Esophagus (tissue), 2 donors: ENCODE measurements around the gene SCARF2. TPM values are rescaled to one million over a fixed set of nuclear protein-coding genes. Genes with fewer than 3 reads are reported as not detected.
"Not testable (repeated sequence)": the region's sequence is repeated elsewhere in the genome, so short reads cannot be mapped to it uniquely, and the experiment has no call there.

Source experiments
- H3K27ac ChIP-seq, 2 donors: one replicate each; pipeline ENCODE4 v1.5.1; 2013; ENCODE audit warnings: low read depth in 2 of 2, mild to moderate bottlenecking in 2 of 2, inconsistent platforms in 1 of 2, low read length in 1 of 2, moderate library complexity in 1 of 2
- H3K27me3 ChIP-seq, 2 donors: one replicate each; pipeline ENCODE4 v1.6.1; 2013; ENCODE audit warnings: low read length in 2 of 2, control low read depth in 1 of 2, mild to moderate bottlenecking in 1 of 2; ENCODE audit not compliant: insufficient read depth in 2 of 2, control insufficient read depth in 1 of 2
- H3K36me3 ChIP-seq, 2 donors: one replicate each; pipeline ENCODE4 v1.6.1; 2013; ENCODE audit warnings: low read length in 1 of 2; ENCODE audit not compliant: control insufficient read depth in 2 of 2, insufficient read depth in 2 of 2
- H3K4me1 ChIP-seq, 2 donors: one replicate each; pipeline ENCODE4 v1.6.1; 2013; ENCODE audit warnings: low read length in 1 of 2; ENCODE audit not compliant: control insufficient read depth in 2 of 2, insufficient read depth in 2 of 2
- H3K4me3 ChIP-seq, 2 donors: one replicate each; pipeline ENCODE4 v1.5.1; 2013; ENCODE audit warnings: low read length in 2 of 2, mild to moderate bottlenecking in 2 of 2, low read depth in 1 of 2, moderate library complexity in 1 of 2
- H3K9me3 ChIP-seq, 2 donors: one replicate each; pipeline ENCODE4 v1.6.1; 2013; ENCODE audit warnings: mild to moderate bottlenecking in 2 of 2, low read depth in 1 of 2, low read length in 1 of 2, moderate library complexity in 1 of 2; ENCODE audit not compliant: control insufficient read depth in 2 of 2, insufficient read depth in 1 of 2
- WGBS, 2 donors: extraction: QIAGEN DNeasy Blood & Tissue Kit; methylation state at CpG; one replicate each; pipeline ENCODE4 v1.1.7; 2013; 5-methylcytosine and 5-hydroxymethylcytosine counted together
- polyA plus RNA-seq, 2 donors: library from polyadenylated mRNA; stranded (reverse); fragments of 200-250 nt; gene quantifications; one replicate each; pipeline ENCODE4 v1.2.3, GENCODE V29; 2013
- donor health status: healthy with polysubstance abuse.
- donor health status: Bipolar disorder and iron deficiency.

SCARF2 gene
- polyA plus RNA-seq, 2 donors, result 0.57 to 1.0 TPM

GRCh38 chr22:20390394-20390907, 47.2 kb downstream of the SCARF2 start:
- Histone ChIP-seq H3K4me3 (no peak overlapping the region), H3K27me3 (no peaks in the 10 kb centered on the region), H3K9me3 (no peaks in the 10 kb centered on the region), H3K27ac (no peak overlapping the region), H3K36me3 (no peaks in the 10 kb centered on the region), H3K4me1 (peaks cover 0 to 11% of the 10 kb centered on the region in 2 donors)
- 87 to 89% methylated on average over 5 of the region's 5 CpGs for WGBS, 2 donors

DNA sequence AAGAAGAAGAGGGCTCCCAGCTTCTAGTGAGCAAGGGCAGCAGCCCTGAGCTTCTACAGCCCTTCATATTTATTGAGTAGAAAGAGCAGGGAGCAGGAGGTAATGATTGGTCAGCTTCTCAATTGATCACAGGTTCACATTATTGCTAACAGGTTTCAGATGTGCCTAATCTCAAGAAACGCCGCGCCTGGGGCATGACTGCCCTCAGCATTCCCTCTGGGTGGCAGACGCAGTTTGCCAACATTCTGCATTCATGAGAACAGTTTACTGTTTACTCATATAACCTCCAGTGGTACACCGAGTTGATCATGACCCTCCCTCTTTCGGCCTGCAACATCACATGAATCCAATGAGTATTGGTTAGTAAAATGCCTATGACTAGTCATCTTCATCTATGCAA, 48.3 kb downstream of the SCARF2 start:
- 92 to 98% methylated on average over 6 of the region's 6 CpGs for WGBS, 2 donors
- no peaks in the 10 kb centered on the region for H3K9me3 ChIP-seq
- no peaks in the 10 kb centered on the region for H3K36me3 ChIP-seq
- H3K27ac ChIP-seq, result no peak overlapping the region
- H3K27me3 ChIP-seq, result no peaks in the 10 kb centered on the region
- no peak overlapping the region for H3K4me3 ChIP-seq
- peaks cover 0 to 5% of the 10 kb centered on the region in 2 donors for H3K4me1 ChIP-seq

GRCh38 chr22:20388200-20388599, 49.4 kb downstream of the SCARF2 start:
- no peaks in the 10 kb centered on the region for H3K9me3 ChIP-seq
- no peak overlapping the region for H3K27ac ChIP-seq
- no peaks in the 10 kb centered on the region for H3K4me1 ChIP-seq

DNA sequence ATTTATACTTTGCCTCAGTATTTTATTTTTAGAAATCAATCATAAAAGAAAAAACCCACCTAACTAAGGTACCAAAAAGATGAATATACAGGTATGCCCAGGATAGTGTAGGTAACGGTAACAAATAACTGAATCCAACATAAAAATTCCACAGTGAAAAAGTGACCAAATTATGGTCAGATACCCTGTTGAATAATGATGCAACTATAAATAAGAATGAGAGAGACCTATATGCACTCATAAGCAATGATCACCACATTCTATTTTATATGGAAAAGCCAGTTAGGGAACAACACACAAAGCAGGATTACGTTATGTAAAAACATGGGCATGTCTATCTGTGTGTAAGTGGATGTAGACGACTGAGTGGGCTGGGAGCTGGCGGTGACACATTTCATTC, 50.7 kb downstream of the SCARF2 start:
- H3K9me3 ChIP-seq, result no peaks in the 10 kb centered on the region
- no peak overlapping the region for H3K4me3 ChIP-seq
- no peak overlapping the region for H3K27ac ChIP-seq
- no peaks in the 10 kb centered on the region for H3K36me3 ChIP-seq
- WGBS, 2 donors, result 84 to 91% methylated on average over 4 of the region's 4 CpGs
- H3K27me3 ChIP-seq, result no peaks in the 10 kb centered on the region
- no peaks in the 10 kb centered on the region for H3K4me1 ChIP-seq

More at GRCh38 chr22:20388200-20388599, 49.4 kb downstream of the SCARF2 start:
- Histone ChIP-seq H3K4me3 (no peak overlapping the region), H3K36me3 (no peaks in the 10 kb centered on the region), H3K27me3 (no peaks in the 10 kb centered on the region)

DNA sequence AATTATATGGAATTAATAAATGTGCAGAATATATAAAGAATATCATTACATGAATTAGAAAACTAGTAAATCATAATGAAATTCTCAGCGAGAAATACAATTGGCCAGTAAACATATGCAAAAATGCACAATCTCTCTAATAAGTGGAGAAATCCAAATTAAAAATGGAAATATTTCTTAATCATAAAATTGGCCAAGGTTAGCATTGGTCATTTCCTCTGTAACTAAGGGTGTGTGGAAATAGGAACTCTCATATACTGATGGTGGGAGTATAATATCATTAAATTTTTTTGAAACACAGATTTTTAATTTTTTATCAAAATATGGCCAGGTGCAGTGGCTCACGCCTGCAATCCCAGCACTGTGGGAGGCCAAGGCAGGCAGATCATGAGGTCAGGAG, 51.3 kb downstream of the SCARF2 start:
- H3K4me1 ChIP-seq, result no peaks in the 10 kb centered on the region
- WGBS, 2 donors, result 89 to 93% methylated on average over 2 of the region's 2 CpGs
- no peak overlapping the region for H3K4me3 ChIP-seq
- no peaks in the 10 kb centered on the region for H3K36me3 ChIP-seq
- H3K27me3 ChIP-seq, result no peaks in the 10 kb centered on the region
- H3K27ac ChIP-seq, result no peak overlapping the region
- H3K9me3 ChIP-seq, result no peaks in the 10 kb centered on the region

- no peak overlapping the region for H3K27ac ChIP-seq
- no peaks in the 10 kb centered on the region for H3K27me3 ChIP-seq
- H3K4me1 ChIP-seq, result no peaks in the 10 kb centered on the region
- WGBS, 2 donors, result 87 to 88% methylated on average over 6 of the region's 6 CpGs
- no peak overlapping the region for H3K4me3 ChIP-seq
- H3K9me3 ChIP-seq, result no peaks in the 10 kb centered on the region
- no peaks in the 10 kb centered on the region for H3K36me3 ChIP-seq
Observed at GRCh38 chr22:20384865-20385264, 52.8 kb downstream of the SCARF2 start.

DNA sequence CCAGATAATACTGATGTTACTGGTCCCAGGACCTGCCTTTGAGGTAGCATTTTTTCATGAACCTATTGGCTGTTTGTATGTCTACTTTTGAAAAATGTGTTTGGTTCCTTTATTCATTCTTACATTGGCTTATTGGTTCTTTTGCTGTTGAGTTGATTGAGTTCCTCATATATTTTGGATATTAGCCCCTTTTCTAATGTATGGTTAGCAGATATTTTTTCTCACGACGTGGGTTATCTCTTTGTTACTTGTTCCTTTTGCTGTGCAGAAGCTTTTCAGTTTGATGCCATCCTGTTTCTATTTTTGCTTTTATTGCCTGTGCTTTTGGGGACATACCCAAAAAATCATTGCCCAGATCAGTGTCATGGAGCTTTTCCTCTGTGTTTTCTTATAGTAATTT, 53.5 kb downstream of the SCARF2 start:
- Histone ChIP-seq H3K27me3 (no peaks in the 10 kb centered on the region), H3K4me1 (no peaks in the 10 kb centered on the region), H3K9me3 (no peaks in the 10 kb centered on the region), H3K4me3 (no peak overlapping the region), H3K27ac (no peak overlapping the region), H3K36me3 (no peaks in the 10 kb centered on the region)
- WGBS, 2 donors, result 72 to 93% methylated on average over 2 of the region's 2 CpGs

DNA sequence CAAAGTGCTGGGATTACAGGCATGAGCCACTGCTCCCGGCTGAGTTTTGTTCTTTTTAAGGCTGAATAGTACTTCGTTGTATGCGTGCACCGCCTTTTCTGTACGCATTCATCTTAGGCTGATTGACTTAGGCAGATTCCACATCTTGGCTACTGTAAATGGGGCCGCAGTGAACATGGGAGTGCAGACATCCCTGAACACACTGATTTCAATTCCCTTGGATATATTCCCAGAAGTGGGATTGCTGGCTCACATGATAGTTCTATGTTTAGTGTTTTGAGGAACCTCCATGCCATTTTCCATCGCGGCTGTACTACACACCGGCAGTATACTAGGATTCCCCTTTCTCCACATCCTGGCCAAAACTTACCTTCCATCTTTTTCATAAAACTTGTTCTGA, 54.1 kb downstream of the SCARF2 start:
- no peaks in the 10 kb centered on the region for H3K9me3 ChIP-seq
- no peak overlapping the region for H3K4me3 ChIP-seq
- no peaks in the 10 kb centered on the region for H3K27me3 ChIP-seq
- H3K4me1 ChIP-seq, result no peaks in the 10 kb centered on the region
- 88 to 90% methylated on average over 9 of the region's 9 CpGs for WGBS, 2 donors
- no peaks in the 10 kb centered on the region for H3K36me3 ChIP-seq
- H3K27ac ChIP-seq, result no peak overlapping the region

DNA sequence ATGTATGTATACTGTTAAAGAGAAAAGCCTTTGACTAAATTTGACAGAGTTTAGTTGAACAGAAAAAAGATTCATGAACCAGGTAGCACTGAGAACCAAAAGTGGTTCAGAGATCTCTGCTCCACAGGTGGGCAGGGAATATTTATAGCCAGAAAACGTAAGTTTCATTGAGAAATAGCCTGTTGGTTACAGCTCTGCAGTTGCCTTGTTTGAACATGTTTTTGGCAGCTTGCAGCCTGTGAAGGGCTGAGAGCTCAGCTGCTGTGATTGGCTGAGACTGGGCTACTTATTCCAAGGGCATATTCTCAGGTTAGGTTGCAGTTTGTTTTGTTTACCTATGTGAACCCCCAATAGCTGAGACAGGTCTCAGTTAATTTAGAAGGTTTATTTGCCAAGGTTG, 57.1 kb downstream of the SCARF2 start:
- 16 to 22% methylated on average over 1 of the region's 1 CpG for WGBS, 2 donors
- Histone ChIP-seq H3K9me3 (no peaks in the 10 kb centered on the region), H3K4me3 (no peak overlapping the region), H3K27ac (no peak overlapping the region), H3K27me3 (no peaks in the 10 kb centered on the region), H3K36me3 (no peaks in the 10 kb centered on the region), H3K4me1 (no peaks in the 10 kb centered on the region)

DNA sequence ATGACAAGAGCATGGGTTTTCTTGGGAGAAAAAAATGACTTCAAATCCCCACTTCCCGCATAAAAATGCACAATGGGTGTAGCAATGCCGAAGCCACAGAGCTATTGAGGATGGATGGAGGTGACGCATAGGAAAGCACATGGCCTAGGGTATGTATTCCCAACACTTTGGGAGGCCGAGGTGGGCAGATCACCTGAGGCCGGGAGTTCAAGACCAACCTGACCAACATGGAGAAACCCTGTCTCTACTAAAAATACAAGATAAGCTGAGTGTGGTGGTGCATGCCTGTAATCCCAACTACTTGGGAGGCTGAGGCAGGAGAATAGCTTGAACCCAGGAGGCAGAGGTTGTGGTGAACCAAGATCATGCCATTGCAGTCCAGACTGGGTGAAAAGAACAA, 58.9 kb downstream of the SCARF2 start:
- H3K9me3 ChIP-seq, H3K4me1 ChIP-seq, H3K27ac ChIP-seq, H3K4me3 ChIP-seq, H3K36me3 ChIP-seq, H3K27me3 ChIP-seq: not testable (repeated sequence)
- WGBS, 2 donors, result 92 to 96% methylated on average over 5 of the region's 5 CpGs
